Upper lobe of left lung (tissue), 6 donors: ENCODE data around the gene SMIM14. TPM values are rescaled to one million over a fixed set of nuclear protein-coding genes. Genes with fewer than 3 reads are reported as not detected.

ENCODE experiments used
- ATAC-seq, 2 donors: fragments of 200-7000 bp; cut with Tn5 transposase; one replicate each; pipeline ENCODE4 v1.9.1; 2022; ENCODE audit warnings: mild to moderate bottlenecking in 2 of 2, moderate library complexity in 2 of 2; ENCODE audit not compliant: low FRiP score in 2 of 2
- DNase-seq, 2 donors: peaks; one replicate each; pipeline ENCODE4 v3.0.0-alpha.2; 2019 to 2020
- H3K27ac ChIP-seq, 4 donors: fragments of 200-600 bp; sonication (generic); one replicate each; pipeline ENCODE4 v1.5.1; 2016 to 2019
- H3K27me3 ChIP-seq, 4 donors: fragments of 200-600 bp; sonication (generic); one replicate each; pipeline ENCODE4 v1.5.1; 2017 to 2019
- H3K36me3 ChIP-seq, 4 donors: fragments of 200-600 bp; sonication (generic); one replicate each; pipeline ENCODE4 v1.5.1; 2016 to 2019
- H3K4me1 ChIP-seq, 4 donors: fragments of 200-600 bp; sonication (generic); one replicate each; pipeline ENCODE4 v1.5.1; 2018 to 2019
- H3K4me3 ChIP-seq, 4 donors: fragments of 200-600 bp; sonication (generic); one replicate each; pipeline ENCODE4 v1.5.1; 2017 to 2019; ENCODE audit warnings: mild to moderate bottlenecking in 2 of 4, moderate library complexity in 1 of 4
- H3K9me3 ChIP-seq, 4 donors: fragments of 200-600 bp; sonication (generic); one replicate each; pipeline ENCODE4 v1.5.1; 2018 to 2019
- EP300 ChIP-seq, 4 donors: sonication (generic); formaldehyde crosslinking; IDR thresholded peaks; one replicate each; pipeline ENCODE4 v1.5.1; 2017; ENCODE audit warnings: antibody characterized with exemption in 4 of 4, control low read depth in 2 of 4
- POLR2A ChIP-seq, 4 donors: fragments of 450-650 bp; IDR thresholded peaks; one replicate each; pipeline ENCODE4 v1.5.1; 2016 to 2017; ENCODE audit warnings: antibody characterized with exemption in 4 of 4, mild to moderate bottlenecking in 2 of 4
- POLR2AphosphoS5 ChIP-seq, 2 donors: sonication (generic); formaldehyde crosslinking; IDR thresholded peaks; one replicate each; pipeline ENCODE4 v1.5.1; 2017; ENCODE audit warnings: antibody characterized with exemption in 2 of 2
- WGBS, 2 donors: methylation state at CpG; one replicate each; pipeline ENCODE4 v1.1.5; 2017 to 2018; 5-methylcytosine and 5-hydroxymethylcytosine counted together
- total RNA-seq, 6 donors: library from RNA; depleted of rRNA in 4 of 6; stranded (reverse); fragments of >200 nt in 4 of 6; gene quantifications; one replicate each; pipeline versions ENCODE4 v1.1.0 to v1.2.1, GENCODE V29; 2016 to 2021
- TF ChIP-seq, protein P1 (sequence below), 6 experiments: fragments of 450-650 bp in 4 of 6; fragments of 200-600 bp in 2 of 6; sonication (generic) in 2 of 6; IDR thresholded peaks; one replicate each; pipeline ENCODE4 v1.5.1; 2016 to 2019; ENCODE audit warnings: antibody characterized with exemption in 6 of 6
- donor health status: DM: no; HTN: no; CAD: no; lungs with moderate emphysema.
- donor health status: DM: no; HTN: yes; CAD: no; lungs with severe emphysema.

The SMIM14 gene
- total RNA-seq, 6 donors from 2014 or later, result 24.1 to 80.5 (median 40.4) TPM

DNA sequence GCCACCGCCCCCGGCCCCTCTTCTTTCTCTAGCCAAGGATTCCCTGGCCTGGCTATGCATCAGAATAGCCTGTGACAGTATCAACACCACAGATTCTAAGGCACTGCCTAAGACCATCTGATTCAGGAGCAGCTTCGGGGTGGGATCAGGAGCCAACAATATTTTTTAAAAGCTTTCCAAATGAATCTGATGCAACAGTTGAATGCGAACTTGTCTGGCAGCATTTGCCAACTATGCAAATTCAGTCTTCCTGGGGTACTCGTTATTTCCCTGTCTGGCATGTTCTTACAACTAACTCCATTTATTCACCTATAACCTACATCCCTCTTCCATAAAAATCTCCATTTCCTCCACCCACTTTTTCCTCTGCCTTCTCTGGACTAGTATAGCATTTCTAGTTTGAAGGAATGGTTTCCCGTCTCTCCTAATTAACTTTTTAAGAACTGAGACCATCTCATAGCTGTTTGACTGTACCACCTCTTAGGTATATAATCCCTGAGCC, 75.3 kb downstream of the SMIM14 start:
- Histone ChIP-seq H3K4me3 (no peak overlapping the region), H3K36me3 (peaks cover 0 to 8% (median 0%) of the 10 kb centered on the region in 4 donors), H3K4me1 (peaks cover 0 to 5% (median 0%) of the 10 kb centered on the region in 4 donors), H3K9me3 (no peaks in the 10 kb centered on the region), H3K27ac (no peak overlapping the region), H3K27me3 (no peaks in the 10 kb centered on the region)
- TF ChIP-seq EP300 (IDR thresholded peaks at IDR 0.05) (no peak), POLR2AphosphoS5 (IDR thresholded peaks at IDR 0.05) (no peak), POLR2A (IDR thresholded peaks at IDR 0.05) (no peak)
- TF ChIP-seq, protein P1, sequence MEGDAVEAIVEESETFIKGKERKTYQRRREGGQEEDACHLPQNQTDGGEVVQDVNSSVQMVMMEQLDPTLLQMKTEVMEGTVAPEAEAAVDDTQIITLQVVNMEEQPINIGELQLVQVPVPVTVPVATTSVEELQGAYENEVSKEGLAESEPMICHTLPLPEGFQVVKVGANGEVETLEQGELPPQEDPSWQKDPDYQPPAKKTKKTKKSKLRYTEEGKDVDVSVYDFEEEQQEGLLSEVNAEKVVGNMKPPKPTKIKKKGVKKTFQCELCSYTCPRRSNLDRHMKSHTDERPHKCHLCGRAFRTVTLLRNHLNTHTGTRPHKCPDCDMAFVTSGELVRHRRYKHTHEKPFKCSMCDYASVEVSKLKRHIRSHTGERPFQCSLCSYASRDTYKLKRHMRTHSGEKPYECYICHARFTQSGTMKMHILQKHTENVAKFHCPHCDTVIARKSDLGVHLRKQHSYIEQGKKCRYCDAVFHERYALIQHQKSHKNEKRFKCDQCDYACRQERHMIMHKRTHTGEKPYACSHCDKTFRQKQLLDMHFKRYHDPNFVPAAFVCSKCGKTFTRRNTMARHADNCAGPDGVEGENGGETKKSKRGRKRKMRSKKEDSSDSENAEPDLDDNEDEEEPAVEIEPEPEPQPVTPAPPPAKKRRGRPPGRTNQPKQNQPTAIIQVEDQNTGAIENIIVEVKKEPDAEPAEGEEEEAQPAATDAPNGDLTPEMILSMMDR (IDR thresholded peaks at IDR 0.05), result no peak
- WGBS, 2 donors, result 88 to 91% methylated on average over 6 of the region's 6 CpGs
- no peak for ATAC-seq
- no peak for DNase-seq

DNA sequence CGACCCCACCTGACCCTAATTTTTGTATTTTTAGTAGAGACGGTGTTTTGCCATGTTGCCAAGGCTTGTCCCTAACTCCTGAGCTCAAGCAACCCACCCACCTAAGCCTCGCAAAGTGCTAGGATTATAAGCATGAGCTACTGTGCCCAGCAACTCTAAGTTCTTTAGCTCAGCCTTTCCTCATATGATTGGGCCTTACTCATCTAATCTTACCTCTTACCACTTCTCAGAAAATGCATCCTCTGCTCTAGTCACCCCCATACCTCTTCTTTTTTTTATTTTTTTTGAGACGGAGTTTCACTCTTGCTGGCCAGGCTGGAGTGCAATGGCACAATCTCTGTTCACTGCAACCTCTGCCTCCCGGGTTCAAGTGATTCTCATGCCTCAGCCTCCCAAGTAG, 75.9 kb downstream of the SMIM14 start:
- ATAC-seq (no peak), DNase-seq (no peak)
- Histone ChIP-seq H3K27me3 (no peaks in the 10 kb centered on the region), H3K9me3 (no peaks in the 10 kb centered on the region), H3K27ac (no peak overlapping the region), H3K4me1 (peaks cover 0 to 9% (median 0%) of the 10 kb centered on the region in 4 donors), H3K36me3 (peaks cover 0 to 8% (median 0%) of the 10 kb centered on the region in 4 donors), H3K4me3 (no peak overlapping the region)
- TF ChIP-seq POLR2AphosphoS5 (IDR thresholded peaks at IDR 0.05), result no peak
- TF ChIP-seq, protein P1 (IDR thresholded peaks at IDR 0.05), result no peak
- TF ChIP-seq EP300 (IDR thresholded peaks at IDR 0.05), result no peak
- no peak for TF ChIP-seq POLR2A (IDR thresholded peaks at IDR 0.05)
- WGBS, 2 donors, result 92 to 97% methylated on average over 5 of the region's 5 CpGs

DNA sequence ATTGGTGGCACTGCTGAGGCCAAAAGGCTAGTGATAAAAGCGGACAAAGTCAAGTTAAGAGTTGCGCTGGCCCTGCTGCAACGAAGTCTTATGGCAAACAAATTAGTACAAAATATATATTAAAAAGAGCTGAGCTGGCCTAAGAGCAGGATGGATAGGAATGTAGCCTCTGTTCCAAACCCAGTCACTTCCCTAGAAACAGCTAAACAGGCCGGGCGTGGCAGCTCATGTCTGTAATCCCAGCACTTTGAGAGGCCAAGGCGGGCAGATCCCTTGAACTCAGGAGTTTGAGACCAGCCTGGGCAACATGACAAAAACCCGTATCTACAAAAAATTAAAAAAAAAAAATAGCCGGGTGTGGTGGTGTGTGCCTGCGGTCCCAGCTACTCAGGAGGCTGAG, 79.0 kb downstream of the SMIM14 start:
- no peak overlapping the region for H3K4me3 ChIP-seq
- WGBS, 2 donors, result 83 to 84% methylated on average over 9 of the region's 9 CpGs
- ATAC-seq (peak in 1 of 2 donors; percentile 54), DNase-seq (no peak)
- peaks cover 0 to 10% (median 0%) of the 10 kb centered on the region in 4 donors for H3K4me1 ChIP-seq
- peak overlapping the region in 2 of 4 donors; percentile 11 to 35 for H3K27ac ChIP-seq
- no peaks in the 10 kb centered on the region for H3K9me3 ChIP-seq
- TF ChIP-seq, protein P1 (IDR thresholded peaks at IDR 0.05), result no peak
- TF ChIP-seq POLR2A (IDR thresholded peaks at IDR 0.05), result no peak
- TF ChIP-seq EP300 (IDR thresholded peaks at IDR 0.05), result no peak
- no peak for TF ChIP-seq POLR2AphosphoS5 (IDR thresholded peaks at IDR 0.05)
- no peaks in the 10 kb centered on the region for H3K27me3 ChIP-seq
- H3K36me3 ChIP-seq, result peaks cover 0 to 20% (median 5%) of the 10 kb centered on the region in 4 donors

- Histone ChIP-seq H3K9me3 (no peaks in the 10 kb centered on the region), H3K4me1 (peaks cover 0 to 10% (median 0%) of the 10 kb centered on the region in 4 donors), H3K27ac (no peak overlapping the region), H3K4me3 (no peak overlapping the region), H3K27me3 (no peaks in the 10 kb centered on the region), H3K36me3 (peaks cover 0 to 43% (median 12%) of the 10 kb centered on the region in 4 donors)
- WGBS, 2 donors, result 97 to 98% methylated on average over 3 of the region's 3 CpGs
- no peak for ATAC-seq
- no peak for DNase-seq
- no peak for TF ChIP-seq EP300 (IDR thresholded peaks at IDR 0.05)
- no peak for TF ChIP-seq POLR2A (IDR thresholded peaks at IDR 0.05)
- TF ChIP-seq, protein P1 (IDR thresholded peaks at IDR 0.05), result no peak
- TF ChIP-seq POLR2AphosphoS5 (IDR thresholded peaks at IDR 0.05), result no peak
Observed at GRCh38 chr4:39555472-39555871, 83.2 kb downstream of the SMIM14 start.
